GM12878 (cell line): ENCODE measurements around the gene ZNF280C. TPM values are rescaled to one million over a fixed set of nuclear protein-coding genes. Genes with fewer than 3 reads are reported as not detected.

Source experiments
- ATAC-seq: fragments of 200-7000 bp; cut with Tn5 transposase; 3 replicates; pipeline ENCODE4 v1.9.1; 2020; ENCODE audit warnings: mild to moderate bottlenecking, moderate library complexity
- BruUV-seq: library from RNA; stranded (reverse); fragments of 400-500 nt; replicated peaks from 2 replicates; lab custom pipeline; 2021; lab: Mats Ljungman, UMichigan
- CTCF ChIA-PET: fragments of 300-600 bp; sonication (Branson Sonifier 250); formaldehyde crosslinking; extraction: SDS; loops from one replicate; lab custom pipeline; 2021; ENCODE audit warnings: inconsistent platforms; lab: Yijun Ruan, JAX
- POLR2A ChIA-PET: fragments of 350-600 bp; formaldehyde crosslinking; extraction: SDS; loops from one replicate; lab custom pipeline; 2021; ENCODE audit warnings: inconsistent platforms; lab: Charles Lee
- RAD21 ChIA-PET: fragments of 300-600 bp; sonication (Branson Sonifier 250); formaldehyde crosslinking; loops from one replicate; lab custom pipeline; 2023; ENCODE audit warnings: antibody characterized with exemption; ENCODE audit not compliant: unreplicated experiment; lab: Charles Lee
- SMC1A ChIA-PET: fragments of 300-600 bp; sonication (Branson Sonifier 250); formaldehyde crosslinking; loops from one replicate; lab custom pipeline; 2023; ENCODE audit not compliant: unreplicated experiment, uncharacterized antibody; lab: Charles Lee
- DNase-seq: peaks from one replicate; pipeline ENCODE4 v3.0.0-alpha.2; 2011; ENCODE audit warnings: low read depth, low spot score
- FAIRE-seq: peaks from 3 replicates; lab custom pipeline; 2011; peaks lifted over from hg19 to GRCh38; lab: Jason Lieb, UNC
- H2AFZ ChIP-seq: 2 replicates; pipeline ENCODE4 v1.6.0; 2011; ENCODE audit warnings: low read depth, low read length, control low read depth; ENCODE audit not compliant: control insufficient read depth
- H3K27ac ChIP-seq: 2 replicates; pipeline ENCODE4 v1.5.1; 2011; ENCODE audit warnings: control low read depth; ENCODE audit not compliant: control insufficient read depth, insufficient read depth
- H3K27me3 ChIP-seq, 2 experiments: replicated peaks in 1 of 2; 2 replicates each; pipeline versions ENCODE4 v1.6.0 to v1.6.1; 2011; ENCODE audit warnings: low read length in 1 of 2; ENCODE audit not compliant: control insufficient read depth in 2 of 2, insufficient read depth in 2 of 2
- H3K36me3 ChIP-seq, 2 experiments: 2 replicates each; pipeline ENCODE4 v1.5.1; 2011; ENCODE audit warnings: low read length in 1 of 2; ENCODE audit not compliant: control insufficient read depth in 2 of 2, insufficient read depth in 2 of 2
- H3K4me1 ChIP-seq: 2 replicates; pipeline ENCODE4 v1.6.1; 2011; ENCODE audit warnings: mild to moderate bottlenecking, low read length, moderate library complexity, mixed read lengths; ENCODE audit not compliant: control insufficient read depth, insufficient read depth
- H3K4me2 ChIP-seq: 2 replicates; pipeline ENCODE4 v1.6.0; 2011; ENCODE audit warnings: control low read depth; ENCODE audit not compliant: control insufficient read depth, insufficient read depth
- H3K4me3 ChIP-seq: fragments of 200-600 bp; sonication (generic); 2 replicates; pipeline ENCODE4 v1.5.1; 2016
- H3K79me2 ChIP-seq: 2 replicates; pipeline ENCODE4 v1.6.0; 2011; ENCODE audit warnings: low read length; ENCODE audit not compliant: control insufficient read depth, insufficient read depth
- H3K9ac ChIP-seq: 2 replicates; pipeline ENCODE4 v1.8.0; 2011; ENCODE audit warnings: low read length, control low read depth, mixed read lengths; ENCODE audit not compliant: control insufficient read depth, insufficient read depth
- H3K9me3 ChIP-seq: replicated peaks from 3 replicates; pipeline ENCODE4 v1.5.1; 2011; ENCODE audit warnings: mild to moderate bottlenecking, low read length; ENCODE audit not compliant: control insufficient read depth, insufficient read depth
- H4K20me1 ChIP-seq: 2 replicates; pipeline ENCODE4 v1.6.0; 2011; ENCODE audit not compliant: control insufficient read depth, insufficient read depth
- FOS ChIP-seq: IDR thresholded peaks from 3 replicates; pipeline ENCODE4 v1.6.1; 2011; ENCODE audit warnings: borderline replicate concordance; ENCODE audit not compliant: insufficient read length; ENCODE audit errors: extremely low read depth
- GABPA ChIP-seq: IDR thresholded peaks from 2 replicates; pipeline ENCODE4 v1.6.1; 2014; ENCODE audit warnings: antibody characterized with exemption, low read depth, mild to moderate bottlenecking, inconsistent platforms
- IKZF2 ChIP-seq, 2 experiments: fragments of 450-650 bp; IDR thresholded peaks; 2 replicates each; pipeline ENCODE4 v1.6.1; 2017; ENCODE audit warnings: mild to moderate bottlenecking in 2 of 2, moderate library complexity in 2 of 2
- JUND ChIP-seq: IDR thresholded peaks from 2 replicates; pipeline ENCODE4 v1.6.1; 2012; ENCODE audit warnings: low read depth, mild to moderate bottlenecking, low read length, improper control_type of control experiment, moderate library complexity
- KDM1A ChIP-seq: fragments of 200-600 bp; sonication (generic); IDR thresholded peaks from 2 replicates; pipeline ENCODE4 v1.6.1; 2016; ENCODE audit warnings: borderline replicate concordance
- MTA2 ChIP-seq: fragments of 450-650 bp; IDR thresholded peaks from 2 replicates; pipeline ENCODE4 v1.6.1; 2016; ENCODE audit warnings: low read depth, mild to moderate bottlenecking, moderate library complexity
- NBN ChIP-seq: fragments of 450-650 bp; IDR thresholded peaks from 2 replicates; pipeline ENCODE4 v1.6.1; 2016
- PKNOX1 ChIP-seq: fragments of 450-650 bp; IDR thresholded peaks from 2 replicates; pipeline ENCODE4 v1.6.1; 2016; ENCODE audit warnings: mild to moderate bottlenecking
- POLR2AphosphoS5 ChIP-seq: IDR thresholded peaks from 2 replicates; pipeline ENCODE4 v1.6.1; 2011; ENCODE audit warnings: mild to moderate bottlenecking, low read length, inconsistent platforms
- RBBP5 ChIP-seq: fragments of 200-600 bp; sonication (generic); conservative IDR thresholded peaks from 2 replicates; pipeline ENCODE4 v1.6.1; 2016
- SIN3A ChIP-seq: IDR thresholded peaks from 2 replicates; pipeline ENCODE4 v1.6.1; 2012; ENCODE audit warnings: low read depth, low read length, improper control_type of control experiment
- SREBF1 ChIP-seq: IDR thresholded peaks from 2 replicates; pipeline ENCODE4 v1.6.1; 2012; ENCODE audit warnings: mild to moderate bottlenecking, low read length
- STAT3 ChIP-seq: IDR thresholded peaks from 2 replicates; pipeline ENCODE4 v1.6.1; 2011; ENCODE audit warnings: low read depth, low read length, improper control_type of control experiment
- TCF7 ChIP-seq: IDR thresholded peaks from 2 replicates; pipeline ENCODE4 v1.6.1; 2014; ENCODE audit warnings: antibody characterized with exemption, borderline replicate concordance
- USF1 ChIP-seq: IDR thresholded peaks from 2 replicates; pipeline ENCODE4 v1.6.1; 2011; ENCODE audit warnings: borderline replicate concordance, low read depth, mild to moderate bottlenecking, moderate library complexity, mixed read lengths, low read length; ENCODE audit not compliant: insufficient read depth; ENCODE audit errors: extremely low read length
- USF2 ChIP-seq: IDR thresholded peaks from 2 replicates; pipeline ENCODE4 v1.6.1; 2011; ENCODE audit warnings: low read depth, low read length, improper control_type of control experiment, borderline replicate concordance
- ZNF384 ChIP-seq: IDR thresholded peaks from 2 replicates; pipeline ENCODE4 v1.6.1; 2012; ENCODE audit warnings: low read depth, mild to moderate bottlenecking, low read length, improper control_type of control experiment, borderline replicate concordance
- ZSCAN29 ChIP-seq: fragments of 450-650 bp; IDR thresholded peaks from 2 replicates; pipeline ENCODE4 v1.6.1; 2017; ENCODE audit warnings: mild to moderate bottlenecking, moderate library complexity
- ZZZ3 ChIP-seq: IDR thresholded peaks from 2 replicates; pipeline ENCODE4 v1.6.1; 2011; ENCODE audit warnings: low read depth; ENCODE audit not compliant: control insufficient read depth, insufficient read length
- WGBS: methylation state at CpG from one replicate; pipeline ENCODE4 v1.1.6; 2016; ENCODE audit warnings: low lambda C conversion rate; ENCODE audit not compliant: insufficient replicate concordance, insufficient coverage; ENCODE audit errors: missing lambda C conversion rate; 5-methylcytosine and 5-hydroxymethylcytosine counted together
- in situ Hi-C: fragments of 300-500 bp; cut with MboI; formaldehyde crosslinking; loops from 9 replicates; pipeline ENCODE4 v1.14.3; 2018; ENCODE audit warnings: mixed read lengths
- intact Hi-C: fragments of 100-400 bp; cut with micrococcal nuclease; formaldehyde crosslinking; loops from one replicate; pipeline ENCODE4 v1.14.2; 2022; ENCODE audit not compliant: unreplicated experiment
- polyA plus RNA-seq, 11 experiments: library from polyadenylated mRNA; depleted of rRNA in 4 of 11; unstranded in 6 of 11; stranded (reverse) in 5 of 11; fragments of >200 nt; fragmentation: Nextera tagmentation in 4 of 11; fragmentation: Illumina TruSeq in 1 of 11; extraction: Ambion mirVana in 4 of 11; extraction: Trizol in 1 of 11; gene quantifications; 1 replicate in 1 of 11; 2 replicates in 10 of 11; pipeline versions ENCODE4 v1.2.1 to v1.2.3, GENCODE V29; 2011 to 2016; ENCODE audit warnings: inconsistent platforms in 2 of 11, missing spikeins in 2 of 11, low read depth in 1 of 11
- total RNA-seq, 4 experiments: library from RNA; depleted of rRNA in 3 of 4; stranded (reverse); fragments of >200 nt in 3 of 4; fragmentation: Illumina TruSeq in 1 of 4; extraction: Trizol in 1 of 4; gene quantifications; 2 replicates each; pipeline versions ENCODE4 v1.2.1 to v1.2.3, GENCODE V29; 2013 to 2021

ZNF280C gene
- total and polyA plus RNA-seq, 10 of the 15 experiments (the other 5 are each of a cell fraction or from before 2014, with no cell fraction given): 0.82 to 8.8 (median 5.7) TPM

GRCh38 chrX:130166503-130166777, 102.3 kb downstream of the ZNF280C start:
- H3K9ac ChIP-seq: peak overlapping the region; percentile 68
- peak overlapping the region; percentile 75 for H2AFZ ChIP-seq
- no TSS peak for BruUV-seq
- H3K79me2 ChIP-seq: peaks cover 28% of the 10 kb centered on the region
- peak overlapping the region; percentile 70 for H3K27ac ChIP-seq
- ATAC-seq (no peak), FAIRE-seq (no peak)
- WGBS: 12% methylated on average over 4 of the region's 4 CpGs
- TF ChIP-seq MTA2: no peak
- TF ChIP-seq GABPA: no peak
- TF ChIP-seq USF2: no peak
- no peak for TF ChIP-seq ZZZ3
- TF ChIP-seq KDM1A: no peak
- no peak for TF ChIP-seq USF1
- no peak for TF ChIP-seq JUND
- TF ChIP-seq PKNOX1: no peak
- TF ChIP-seq TCF7: no peak
- TF ChIP-seq ZNF384: no peak
- TF ChIP-seq IKZF2 (IDR thresholded peaks at IDR 0.05): no peak
- no peak for TF ChIP-seq SIN3A
- no peak for TF ChIP-seq FOS
- no peak for TF ChIP-seq STAT3
- TF ChIP-seq POLR2AphosphoS5: no peak
- no peak for TF ChIP-seq SREBF1
- TF ChIP-seq RBBP5: no peak
- no peak for TF ChIP-seq NBN
- no peak for TF ChIP-seq ZSCAN29
- TF ChIP-seq, all 136 proteins: peak for 0
- H3K4me1 ChIP-seq: peaks cover 4% of the 10 kb centered on the region; the same call in 1 of the 2 replicates
- ChIA-PET POLR2A (interaction anchor here (2.8 kb wide), 1 partner anchor 11 kb away, joined by 10 read pairs; no protein-coding TSS in a partner anchor), CTCF (interaction anchor here (0.9 to 1.8 kb wide), 2 partner anchors 25 to 86 kb away, joined by 4 to 9 read pairs; no protein-coding TSS in a partner anchor), SMC1A (interaction anchor here (1.9 kb wide), 1 partner anchor 10 kb away, joined by 11 read pairs; no protein-coding TSS in a partner anchor), RAD21 (interaction anchor here (0.7 kb wide), 1 partner anchor 10 kb away, joined by 4 read pairs; no protein-coding TSS in a partner anchor)
- H3K4me2 ChIP-seq: peak overlapping the region; percentile 75
- H3K4me3 ChIP-seq: peak overlapping the region; percentile 69
- in situ Hi-C loops: no loop called here
- intact Hi-C loops: no loop called here
- H3K36me3 ChIP-seq: no peaks in the 10 kb centered on the region
- H3K27me3 ChIP-seq: no peaks in the 10 kb centered on the region
- no peaks in the 10 kb centered on the region for H3K9me3 ChIP-seq
- H4K20me1 ChIP-seq: no peaks in the 10 kb centered on the region
- no peak for DNase-seq
